PFSK-1 (cell line): ENCODE results near the gene WNT6.

Experiments used
- FOXP2 ChIP-seq: optimal IDR thresholded peaks from 2 replicates; pipeline ENCODE3; 2011; ENCODE audit warnings: borderline replicate concordance, control low read depth, inconsistent platforms; ENCODE audit not compliant: insufficient read depth; ENCODE audit errors: extremely low read length, extremely low read depth
- POLR2AphosphoS5 ChIP-seq: IDR thresholded peaks from 2 replicates; pipeline ENCODE4 v1.6.1; 2012; ENCODE audit warnings: low read depth, mild to moderate bottlenecking, control low read depth, low read length, moderate library complexity
- SIN3A ChIP-seq: IDR thresholded peaks from 2 replicates; pipeline ENCODE4 v1.6.1; 2012; ENCODE audit warnings: mild to moderate bottlenecking, low read length, moderate library complexity, borderline replicate concordance; ENCODE audit not compliant: insufficient read depth
- TAF1 ChIP-seq: IDR thresholded peaks from 2 replicates; pipeline ENCODE4 v1.6.1; 2012; ENCODE audit warnings: low read length, control low read depth, borderline replicate concordance; ENCODE audit not compliant: insufficient read depth
- TF ChIP-seq, protein P1 (sequence below), 2 experiments: IDR thresholded peaks; 2 replicates each; pipeline versions ENCODE4 v1.6.1 to v1.8.0; 2011 to 2012; ENCODE audit warnings: low read depth in 2 of 2, low read length in 2 of 2, control low read depth in 1 of 2, inconsistent platforms in 1 of 2, mild to moderate bottlenecking in 1 of 2, moderate library complexity in 1 of 2; ENCODE audit not compliant: insufficient read depth in 1 of 2

The WNT6 gene

DNA sequence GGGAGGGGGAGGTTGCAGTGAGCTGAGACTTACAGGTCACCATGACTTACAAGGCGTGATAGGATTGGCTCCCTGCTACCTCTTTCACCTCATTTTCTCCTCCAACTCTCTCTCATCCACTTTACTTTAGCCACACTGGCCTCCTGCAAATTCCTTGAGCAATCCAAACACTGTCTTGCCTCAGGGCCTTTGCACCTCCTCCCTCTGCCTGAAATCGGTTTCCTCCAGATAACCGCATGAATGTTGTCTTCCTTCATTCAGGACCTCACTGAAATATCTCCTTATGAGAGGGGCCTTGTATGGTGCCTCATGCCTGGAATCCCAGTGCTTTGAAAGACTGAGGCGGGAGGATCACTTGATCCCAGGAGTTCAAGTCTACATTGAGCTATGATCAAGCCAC lies 42.8 kb downstream of the WNT6 start:
- TF ChIP-seq TAF1 (no peak), POLR2AphosphoS5 (no peak), FOXP2 (no peak), SIN3A (no peak)
- TF ChIP-seq, protein P1, sequence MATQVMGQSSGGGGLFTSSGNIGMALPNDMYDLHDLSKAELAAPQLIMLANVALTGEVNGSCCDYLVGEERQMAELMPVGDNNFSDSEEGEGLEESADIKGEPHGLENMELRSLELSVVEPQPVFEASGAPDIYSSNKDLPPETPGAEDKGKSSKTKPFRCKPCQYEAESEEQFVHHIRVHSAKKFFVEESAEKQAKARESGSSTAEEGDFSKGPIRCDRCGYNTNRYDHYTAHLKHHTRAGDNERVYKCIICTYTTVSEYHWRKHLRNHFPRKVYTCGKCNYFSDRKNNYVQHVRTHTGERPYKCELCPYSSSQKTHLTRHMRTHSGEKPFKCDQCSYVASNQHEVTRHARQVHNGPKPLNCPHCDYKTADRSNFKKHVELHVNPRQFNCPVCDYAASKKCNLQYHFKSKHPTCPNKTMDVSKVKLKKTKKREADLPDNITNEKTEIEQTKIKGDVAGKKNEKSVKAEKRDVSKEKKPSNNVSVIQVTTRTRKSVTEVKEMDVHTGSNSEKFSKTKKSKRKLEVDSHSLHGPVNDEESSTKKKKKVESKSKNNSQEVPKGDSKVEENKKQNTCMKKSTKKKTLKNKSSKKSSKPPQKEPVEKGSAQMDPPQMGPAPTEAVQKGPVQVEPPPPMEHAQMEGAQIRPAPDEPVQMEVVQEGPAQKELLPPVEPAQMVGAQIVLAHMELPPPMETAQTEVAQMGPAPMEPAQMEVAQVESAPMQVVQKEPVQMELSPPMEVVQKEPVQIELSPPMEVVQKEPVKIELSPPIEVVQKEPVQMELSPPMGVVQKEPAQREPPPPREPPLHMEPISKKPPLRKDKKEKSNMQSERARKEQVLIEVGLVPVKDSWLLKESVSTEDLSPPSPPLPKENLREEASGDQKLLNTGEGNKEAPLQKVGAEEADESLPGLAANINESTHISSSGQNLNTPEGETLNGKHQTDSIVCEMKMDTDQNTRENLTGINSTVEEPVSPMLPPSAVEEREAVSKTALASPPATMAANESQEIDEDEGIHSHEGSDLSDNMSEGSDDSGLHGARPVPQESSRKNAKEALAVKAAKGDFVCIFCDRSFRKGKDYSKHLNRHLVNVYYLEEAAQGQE (IDR thresholded peaks at IDR 0.05; ENCODE audit: insufficient read depth in 1 of 2, low read depth in 2 of 2, low read length in 2 of 2): no peak

DNA sequence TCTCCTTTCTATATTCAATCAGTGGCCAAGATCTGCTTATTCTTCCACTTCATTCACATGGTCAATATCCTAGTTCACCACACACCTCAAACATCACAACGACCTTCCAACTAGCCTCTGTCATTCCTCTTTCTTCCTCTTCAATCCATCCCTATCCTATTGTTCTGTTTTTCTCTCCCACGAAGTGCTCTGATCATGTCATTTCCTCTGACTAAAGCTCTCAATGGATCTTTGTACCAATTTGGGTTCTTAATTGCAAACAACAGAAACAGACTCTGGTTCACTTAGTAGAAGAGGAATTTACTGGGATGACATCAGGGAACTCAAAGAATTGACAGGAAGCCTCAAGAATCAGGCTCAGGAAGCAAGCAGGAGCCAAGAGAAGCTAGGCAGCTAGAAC lies 44.6 kb downstream of the WNT6 start:
- TF ChIP-seq POLR2AphosphoS5: no peak
- no peak for TF ChIP-seq FOXP2
- TF ChIP-seq TAF1: no peak
- TF ChIP-seq, protein P1 (IDR thresholded peaks at IDR 0.05; ENCODE audit: insufficient read depth in 1 of 2, low read depth in 2 of 2, low read length in 2 of 2): no peak
- no peak for TF ChIP-seq SIN3A

DNA sequence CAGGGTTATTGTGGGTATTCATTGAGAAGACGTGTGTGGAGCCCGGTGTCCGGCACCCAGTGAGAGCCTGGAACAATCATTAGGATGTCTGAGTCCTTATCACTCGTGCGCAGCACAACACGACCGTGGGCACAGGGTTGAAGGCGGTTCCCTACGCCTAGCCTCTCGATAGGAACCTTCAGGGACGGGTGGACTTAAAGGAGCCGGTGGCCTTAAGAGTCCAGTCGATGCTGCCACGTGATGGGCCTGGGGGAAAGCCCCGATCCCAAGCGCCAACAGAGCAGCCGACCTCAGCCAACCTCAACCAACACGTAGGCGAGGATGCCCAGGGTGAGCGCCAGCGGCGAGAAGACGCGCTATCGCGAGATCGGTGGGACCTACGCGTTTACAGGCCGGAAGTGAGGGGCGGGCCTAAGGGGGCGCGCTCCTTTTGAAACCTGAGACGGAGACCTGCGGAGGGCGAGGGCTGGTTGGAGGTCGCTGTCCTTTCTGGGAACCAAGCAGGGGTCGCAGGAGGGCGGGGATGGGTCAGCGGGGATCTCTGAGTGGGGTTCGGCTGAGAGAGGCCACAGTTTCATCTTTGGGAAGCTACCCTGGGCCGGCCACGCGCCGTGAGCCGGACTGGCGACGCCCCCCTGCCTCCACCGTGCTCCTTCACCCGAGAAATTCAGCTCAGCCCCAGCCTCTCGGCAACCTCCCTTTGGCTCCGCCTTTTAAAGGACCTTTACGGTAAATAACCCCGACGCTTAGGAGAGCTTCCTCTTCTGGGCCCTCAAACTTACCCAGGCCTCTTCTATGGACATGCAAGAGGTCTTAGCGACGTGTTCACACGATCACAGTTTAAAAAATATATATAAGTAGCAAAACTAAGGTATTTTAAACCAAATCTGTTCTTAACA lies 49.4 kb downstream of the WNT6 start:
- TF ChIP-seq FOXP2: no peak
- no peak for TF ChIP-seq POLR2AphosphoS5
- no peak for TF ChIP-seq SIN3A
- no peak for TF ChIP-seq TAF1
- TF ChIP-seq, protein P1 (IDR thresholded peaks at IDR 0.05; ENCODE audit: insufficient read depth in 1 of 2, low read depth in 2 of 2, low read length in 2 of 2): no peak

DNA sequence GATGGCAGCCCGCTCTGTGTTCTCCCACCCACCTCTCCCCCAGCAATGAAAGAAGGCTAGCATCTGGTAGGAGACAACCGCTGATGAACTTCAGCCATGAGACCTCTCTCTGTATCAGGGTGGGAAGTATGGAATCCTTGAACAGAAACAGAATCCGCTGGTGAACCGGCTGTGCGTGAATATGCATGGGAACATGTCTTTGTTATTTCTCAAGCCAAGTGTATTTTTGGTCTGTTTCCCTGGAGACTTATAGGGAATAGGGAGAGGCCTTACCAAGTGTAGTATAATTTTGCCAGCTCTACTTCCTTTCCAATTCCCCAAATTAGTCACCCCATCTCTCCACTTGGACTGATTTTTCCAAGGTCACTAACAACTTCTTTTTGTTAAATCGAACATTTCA lies 51.1 kb downstream of the WNT6 start:
- TF ChIP-seq TAF1: no peak
- no peak for TF ChIP-seq SIN3A
- TF ChIP-seq POLR2AphosphoS5: no peak
- TF ChIP-seq, protein P1 (IDR thresholded peaks at IDR 0.05; ENCODE audit: insufficient read depth in 1 of 2, low read depth in 2 of 2, low read length in 2 of 2): no peak
- no peak for TF ChIP-seq FOXP2

DNA sequence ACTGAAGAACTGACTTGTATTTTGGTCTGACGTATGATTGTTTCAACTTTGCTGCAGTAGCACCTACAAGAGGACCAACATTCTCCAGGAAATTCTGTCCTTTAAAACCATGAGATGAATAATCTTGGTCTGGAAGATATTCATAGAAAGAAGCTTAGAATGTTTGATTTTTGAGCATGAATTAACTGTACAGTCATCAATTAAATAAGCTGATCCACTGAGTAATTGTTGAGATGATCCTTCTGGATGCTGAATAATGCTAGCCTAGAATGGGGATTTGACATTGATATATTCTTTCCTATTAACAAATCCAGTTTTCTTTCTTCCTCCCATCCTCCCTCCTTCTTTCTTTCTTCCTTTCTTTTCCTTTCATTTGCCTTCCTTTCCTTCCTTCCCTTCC lies 60.9 kb downstream of the WNT6 start:
- no peak for TF ChIP-seq TAF1
- TF ChIP-seq, protein P1 (IDR thresholded peaks at IDR 0.05; ENCODE audit: insufficient read depth in 1 of 2, low read depth in 2 of 2, low read length in 2 of 2): no peak
- no peak for TF ChIP-seq POLR2AphosphoS5
- TF ChIP-seq SIN3A: no peak
- no peak for TF ChIP-seq FOXP2
